Superior temporal gyrus (tissue), 1 donor: ENCODE results near the gene RAB17.

ENCODE experiments used
- DNase-seq: peaks from one replicate; pipeline ENCODE4 v3.0.0-alpha.2; 2016; ENCODE audit errors: extremely low spot score

The RAB17 gene

DNA sequence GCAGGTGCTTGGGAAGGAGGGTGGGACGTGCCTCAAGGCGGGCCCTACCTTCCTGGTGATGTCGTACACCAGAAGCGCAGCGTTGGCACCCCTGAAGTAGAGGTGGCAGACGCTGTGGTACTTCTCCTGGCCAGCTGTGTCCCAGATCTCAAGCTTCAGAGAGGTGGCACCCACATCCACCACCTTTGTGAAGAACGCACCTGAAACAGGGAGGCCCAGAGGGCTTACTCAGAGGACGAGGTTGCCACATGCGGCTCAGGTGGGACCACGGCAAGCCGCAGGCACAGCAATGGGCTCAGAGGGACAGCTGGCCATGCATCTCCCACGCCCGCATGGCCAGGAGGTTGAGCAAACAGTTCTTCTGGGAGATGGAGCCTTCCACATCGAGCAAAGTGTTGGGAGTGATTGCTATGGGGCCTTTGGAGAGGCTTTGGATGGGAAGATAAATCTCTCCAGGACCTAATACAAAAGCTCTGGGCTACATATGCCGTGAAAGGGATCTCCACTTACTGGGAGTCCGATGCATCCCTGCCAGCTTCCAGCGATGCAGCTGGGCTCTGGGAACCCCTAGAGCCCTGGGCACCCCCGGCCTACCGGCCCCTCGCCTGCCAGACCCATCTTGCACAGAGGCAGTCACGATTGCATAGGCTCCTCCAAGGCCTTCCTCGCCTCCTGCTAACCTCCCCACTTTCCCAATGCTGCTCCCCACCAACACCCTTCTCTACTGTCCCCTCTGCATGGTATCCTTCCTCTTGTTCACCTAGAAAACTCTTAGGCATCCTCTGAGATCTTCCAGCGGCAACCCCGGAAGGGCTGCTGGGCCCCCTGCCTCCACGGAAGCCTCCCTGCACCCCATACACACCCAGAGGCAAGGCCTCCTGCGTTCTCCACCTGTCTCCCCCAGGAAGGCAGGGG, 12.3 kb downstream of the RAB17 start:
- DNase-seq: no peak

DNA sequence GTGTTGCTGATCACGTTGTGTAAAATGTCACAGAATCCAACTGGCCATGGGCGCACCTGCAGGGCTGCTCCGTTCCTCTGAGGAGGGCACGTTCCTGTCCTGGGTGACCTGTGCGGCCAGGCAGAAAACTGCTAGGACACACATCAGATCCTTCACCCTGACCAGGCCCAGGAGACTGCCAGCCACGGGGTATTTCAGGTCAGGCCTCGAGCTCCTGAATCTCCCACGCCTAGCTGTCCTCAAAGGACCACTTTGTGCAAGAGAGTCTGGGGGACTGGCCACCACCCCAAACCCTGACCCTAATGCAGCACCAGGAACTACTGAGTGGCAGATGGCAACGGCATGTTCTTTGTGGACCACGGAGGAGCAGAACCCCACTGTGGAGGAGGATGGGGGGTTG, 13.1 kb downstream of the RAB17 start:
- no peak for DNase-seq

DNA sequence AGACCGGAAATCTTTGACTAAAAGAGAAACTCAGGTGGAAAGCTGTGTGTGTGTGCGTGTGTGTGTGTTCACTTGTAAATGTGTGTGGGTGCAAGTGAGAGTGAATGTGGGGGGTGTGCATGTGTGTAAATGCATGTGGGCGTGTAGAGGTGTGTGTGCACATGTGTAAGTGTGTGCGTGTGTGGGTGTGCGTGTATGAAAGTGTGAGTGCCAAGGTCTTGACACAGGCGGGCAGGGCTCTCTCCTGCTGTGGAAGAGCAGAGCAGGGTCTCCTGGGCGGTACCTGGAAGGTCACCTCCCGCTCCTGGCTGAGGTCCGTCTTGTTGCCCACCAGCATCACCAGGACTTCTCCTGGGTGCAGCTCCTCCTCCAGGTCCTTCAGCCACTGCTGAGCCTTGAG, 13.6 kb downstream of the RAB17 start:
- no peak for DNase-seq

DNA sequence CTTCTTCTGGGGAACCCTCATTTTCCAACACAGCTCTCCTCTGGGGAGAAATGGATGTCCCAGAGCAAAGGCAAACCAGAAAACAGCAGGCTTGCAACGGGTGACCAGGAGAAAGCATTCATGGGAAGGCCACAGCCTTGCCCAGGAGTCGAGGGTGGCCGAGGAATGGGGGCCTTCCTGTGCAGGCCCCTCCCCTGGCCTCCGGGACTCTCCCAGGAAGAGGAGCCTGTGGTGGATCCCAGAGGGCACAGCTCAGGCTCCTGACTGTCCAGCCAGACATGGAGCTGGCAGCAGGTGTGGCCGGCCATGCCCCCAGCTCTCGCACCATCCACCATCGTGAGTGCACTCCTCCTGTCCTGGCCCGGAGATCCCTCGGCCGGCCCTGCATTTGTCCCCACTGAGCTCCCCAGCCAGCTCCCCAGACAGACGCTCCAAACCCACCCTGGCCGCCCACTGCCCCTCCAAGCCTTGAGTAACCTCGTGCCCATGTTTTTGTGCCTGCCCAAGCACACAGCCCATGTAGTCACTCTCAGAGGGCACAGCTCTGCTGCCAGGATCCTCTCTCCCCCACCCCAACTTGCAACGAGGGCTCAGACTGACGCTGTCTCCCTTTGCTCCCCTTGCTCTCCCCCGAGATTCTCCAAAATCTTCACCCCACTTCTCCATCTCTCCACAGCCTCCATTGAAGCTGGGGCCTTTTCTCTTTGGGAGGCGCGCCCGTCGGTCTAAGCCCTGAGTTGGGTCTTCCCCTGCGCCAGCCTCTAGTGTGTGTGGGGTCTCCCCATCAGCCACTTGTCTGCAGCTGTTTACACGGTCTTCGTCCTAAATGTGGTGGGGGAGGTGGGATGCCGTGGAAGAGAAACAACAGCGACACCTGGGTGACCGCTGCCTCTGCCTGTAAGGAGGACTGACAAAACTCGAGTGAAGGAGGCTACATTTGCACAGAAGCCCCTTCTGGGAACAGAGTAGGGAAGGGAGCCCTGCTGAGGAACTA, 14.4 kb downstream of the RAB17 start:
- no peak for DNase-seq

DNA sequence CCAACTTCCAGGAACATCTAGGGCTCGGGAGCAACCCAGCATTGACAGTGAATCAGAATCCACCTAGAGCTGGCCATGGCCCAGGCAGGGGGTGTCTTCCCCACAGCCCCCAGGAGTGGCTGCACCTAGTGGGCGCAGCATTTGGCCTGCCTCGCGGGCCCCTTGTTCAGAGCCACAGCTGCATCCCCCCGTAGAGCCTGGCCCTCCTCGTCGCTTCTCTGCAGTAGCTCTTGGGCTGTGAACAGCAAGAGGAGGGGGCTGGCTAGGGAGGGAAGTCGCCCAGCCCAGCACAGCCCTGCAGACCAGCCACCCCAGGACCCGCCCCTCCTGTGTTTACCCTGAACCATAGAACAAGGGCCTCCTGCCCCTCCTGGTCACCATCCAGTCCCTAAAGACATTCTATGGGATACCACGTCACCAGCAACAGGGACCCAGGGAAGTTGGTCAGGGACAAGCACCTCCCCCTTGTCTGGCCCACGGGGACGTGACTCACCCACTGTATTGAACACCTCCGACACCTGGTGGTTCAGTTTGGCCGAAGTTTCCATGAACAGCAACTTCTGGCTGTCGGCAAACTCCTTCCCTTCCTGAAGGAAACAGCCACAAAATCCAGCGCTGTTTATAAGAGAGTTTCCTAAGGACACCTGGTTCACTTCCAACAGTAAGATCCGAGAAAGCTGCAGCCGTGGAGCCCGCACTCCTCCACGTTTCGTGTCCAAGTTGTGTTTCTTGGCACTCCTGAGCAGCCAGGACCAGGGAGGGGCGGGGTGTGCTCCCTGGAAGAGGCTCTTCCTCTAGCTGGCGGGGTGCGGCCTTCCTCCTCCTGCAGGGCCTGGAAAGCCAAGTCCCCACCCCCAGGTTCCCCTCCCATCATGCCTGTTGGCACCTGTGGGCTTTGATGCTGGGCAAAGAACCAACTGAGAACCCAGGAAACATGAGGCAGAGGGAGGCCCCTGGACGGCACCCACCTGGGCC, 15.4 kb downstream of the RAB17 start:
- no peak for DNase-seq

DNA sequence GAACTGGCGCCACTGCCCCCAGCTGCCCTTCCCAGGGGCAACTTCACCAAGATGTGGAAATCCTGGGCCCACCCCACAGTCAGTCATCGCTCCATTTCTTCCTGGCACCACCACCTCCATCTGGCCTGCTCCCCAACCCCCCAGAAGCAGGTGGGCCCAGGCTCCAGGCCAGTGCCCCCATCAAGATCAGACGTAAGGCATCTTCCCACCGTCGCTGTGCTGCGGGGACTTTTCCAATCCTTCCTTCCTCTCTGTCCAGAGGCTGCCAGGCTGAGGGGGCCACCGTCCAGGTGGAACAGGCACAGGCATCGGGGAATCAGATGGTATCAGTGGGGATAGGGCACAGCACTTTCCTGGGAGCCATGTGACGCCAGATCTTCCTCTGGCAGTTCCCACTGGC, 16.1 kb downstream of the RAB17 start:
- DNase-seq: no peak

DNA sequence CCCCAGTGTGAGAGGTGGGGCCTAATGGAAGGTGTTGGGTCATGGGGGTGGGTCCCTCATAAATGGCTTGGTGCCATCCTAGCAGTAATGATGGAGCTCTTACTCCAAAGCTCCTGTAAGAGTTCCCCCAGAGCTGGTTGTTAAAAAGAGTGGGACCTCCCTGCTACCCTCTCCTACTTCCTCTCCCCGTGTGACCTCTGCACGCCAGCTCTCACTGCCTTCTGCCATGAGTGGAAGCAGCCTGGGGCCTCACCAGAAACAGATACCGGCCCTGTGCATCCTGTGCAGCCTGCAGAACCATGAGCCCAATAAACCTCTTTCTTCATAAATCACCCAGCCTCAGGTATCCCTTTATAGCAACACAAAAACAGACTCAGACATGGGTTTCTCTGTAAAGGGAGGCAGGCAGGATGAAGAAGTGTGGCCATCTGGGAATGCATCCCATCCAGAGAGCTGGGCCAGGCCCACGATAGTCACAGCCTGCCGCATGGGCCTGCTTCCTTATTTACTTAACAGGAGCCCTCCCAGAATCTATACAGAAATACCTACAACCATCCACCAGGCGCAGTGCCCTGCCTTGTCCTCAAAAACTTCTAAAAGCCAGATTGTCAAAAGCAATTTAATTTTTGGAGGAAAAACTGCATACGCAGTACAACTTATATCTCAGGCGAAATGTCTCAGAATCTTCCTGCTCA, 16.7 kb downstream of the RAB17 start:
- DNase-seq: no peak

DNA sequence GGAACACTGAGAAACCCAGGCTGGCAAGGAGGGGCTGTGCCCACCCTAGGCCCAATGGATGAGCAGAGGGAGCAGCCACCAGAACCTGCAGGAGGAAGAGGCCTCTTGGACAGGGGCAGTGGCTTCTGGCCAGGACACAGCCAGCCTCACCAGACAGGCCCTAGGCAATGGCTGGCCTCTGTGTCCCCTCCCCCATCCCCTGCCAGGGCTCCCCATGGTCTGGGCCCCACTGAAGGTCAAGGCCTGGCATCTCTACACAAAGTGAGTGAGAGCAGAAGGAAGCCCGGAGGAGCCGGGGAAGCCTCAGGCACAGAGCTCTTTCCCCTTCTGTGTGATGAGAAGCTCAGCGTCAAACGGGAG, 17.8 kb downstream of the RAB17 start:
- no peak for DNase-seq

DNA sequence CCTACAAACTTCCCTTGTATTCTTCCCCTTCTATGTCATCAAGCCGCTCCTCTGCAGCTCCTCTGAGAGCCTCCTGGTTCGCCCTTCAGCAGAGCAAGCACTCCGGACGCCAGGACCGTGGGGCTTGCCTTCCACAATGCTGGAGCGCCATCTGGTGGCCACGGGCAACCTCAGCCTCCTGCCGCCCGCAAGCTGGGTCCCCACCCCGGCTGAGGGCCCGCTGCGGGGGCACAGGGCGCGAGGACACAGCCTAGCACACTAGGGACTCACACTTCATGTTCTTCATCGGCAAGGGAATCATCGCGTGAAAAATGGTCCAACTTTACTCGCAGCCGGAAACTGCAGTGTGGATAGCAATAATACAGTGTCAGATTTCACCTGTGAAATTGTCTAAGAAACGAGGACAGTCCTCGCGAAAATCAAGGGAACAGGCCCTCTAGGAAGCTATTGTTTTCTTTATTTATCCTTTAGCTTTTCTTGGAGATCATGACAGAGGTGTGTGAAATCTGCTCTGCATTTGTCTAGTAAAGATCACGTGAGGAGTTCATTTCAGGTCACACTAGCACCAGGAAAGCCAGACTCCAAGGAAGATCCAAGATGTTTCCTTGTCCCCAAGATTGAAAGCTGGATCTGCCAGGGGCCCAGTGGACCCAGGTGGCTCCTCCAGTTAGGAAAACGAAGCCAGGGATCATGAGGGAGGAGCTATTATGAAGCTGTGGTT, 18.4 kb downstream of the RAB17 start:
- DNase-seq: peak; percentile 89

DNA sequence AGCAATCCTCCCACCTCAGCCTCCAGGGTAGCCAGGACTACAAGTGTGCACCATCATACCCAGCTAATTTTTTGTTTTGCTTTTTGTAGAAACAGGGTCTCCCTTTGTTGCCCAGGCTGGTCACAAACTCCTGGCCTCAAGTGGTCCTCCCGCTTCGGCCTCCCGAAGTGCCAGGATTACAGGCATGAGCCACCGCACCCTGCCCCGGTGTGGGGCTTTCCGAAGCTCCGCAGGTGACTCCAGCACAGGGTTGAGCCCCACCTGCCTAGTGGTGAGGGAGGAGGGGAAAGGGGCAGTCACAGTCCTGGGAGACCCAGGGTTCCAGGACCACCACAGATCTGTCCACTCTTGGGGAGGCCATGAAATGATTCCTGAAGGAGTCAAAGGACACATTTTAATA, 19.0 kb downstream of the RAB17 start:
- no peak for DNase-seq

DNA sequence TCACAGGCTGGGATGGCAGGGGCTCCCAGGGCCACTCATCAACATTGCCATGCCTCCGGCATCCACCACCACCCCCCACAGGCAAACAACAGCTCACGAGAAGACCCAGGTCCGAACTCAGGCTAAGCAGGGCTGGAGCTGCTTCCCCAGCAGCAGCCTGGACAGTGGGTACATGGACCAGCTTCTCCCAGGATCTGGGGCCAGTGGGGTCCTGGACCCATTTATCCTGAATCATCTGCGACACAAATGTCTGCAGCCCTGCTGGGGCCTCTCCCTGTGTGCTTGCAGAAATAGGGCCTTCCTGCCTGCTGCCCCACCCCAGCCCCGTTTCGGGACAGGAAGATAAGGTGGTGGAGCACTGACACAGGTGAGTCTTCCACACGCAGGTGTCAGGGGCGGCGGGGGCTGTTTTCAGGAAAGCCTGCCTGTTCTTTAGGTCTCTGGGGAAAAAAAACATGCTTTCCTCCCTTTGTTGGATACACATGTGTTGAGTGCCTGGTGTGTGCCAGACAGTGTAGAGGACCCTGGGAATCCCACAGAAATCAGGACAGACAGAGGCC, 19.7 kb downstream of the RAB17 start:
- no peak for DNase-seq

DNA sequence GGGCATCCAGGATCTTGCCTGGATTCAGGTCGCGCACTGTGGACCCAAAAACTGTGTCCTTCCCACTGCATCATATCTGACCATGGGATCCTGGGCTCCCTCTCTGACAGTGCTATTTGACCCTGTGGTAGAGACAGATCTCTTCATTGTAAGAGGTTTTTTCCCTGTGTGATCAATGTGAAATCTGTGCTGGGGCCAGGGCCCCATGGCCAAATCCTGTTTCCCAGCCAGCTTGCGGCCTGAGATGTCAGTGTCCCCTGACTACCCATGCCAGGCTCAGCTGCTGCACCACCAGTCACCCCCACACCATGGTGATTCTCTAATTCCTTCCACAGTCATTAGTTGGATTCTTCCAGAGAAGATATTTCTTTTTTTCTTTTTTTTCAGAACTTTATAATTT, 20.6 kb downstream of the RAB17 start:
- DNase-seq: no peak

DNA sequence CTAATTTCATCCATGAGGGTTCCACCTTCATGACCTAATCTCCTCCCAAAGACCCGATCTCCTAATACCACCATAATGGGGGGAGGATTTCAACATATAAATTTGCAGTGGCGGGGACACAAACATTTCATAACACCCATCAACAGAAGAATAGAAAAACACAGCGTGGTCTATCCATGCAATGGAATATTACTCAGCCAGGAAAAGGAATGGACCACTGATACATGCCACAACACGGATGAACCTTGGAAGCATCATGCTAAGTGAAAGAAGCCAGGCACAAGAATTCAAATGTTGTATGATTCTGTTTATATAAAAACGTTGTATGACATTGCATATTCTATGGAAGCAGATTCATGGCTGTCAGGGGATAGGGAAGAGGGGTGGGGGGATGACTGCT, 21.5 kb downstream of the RAB17 start:
- DNase-seq: no peak

DNA sequence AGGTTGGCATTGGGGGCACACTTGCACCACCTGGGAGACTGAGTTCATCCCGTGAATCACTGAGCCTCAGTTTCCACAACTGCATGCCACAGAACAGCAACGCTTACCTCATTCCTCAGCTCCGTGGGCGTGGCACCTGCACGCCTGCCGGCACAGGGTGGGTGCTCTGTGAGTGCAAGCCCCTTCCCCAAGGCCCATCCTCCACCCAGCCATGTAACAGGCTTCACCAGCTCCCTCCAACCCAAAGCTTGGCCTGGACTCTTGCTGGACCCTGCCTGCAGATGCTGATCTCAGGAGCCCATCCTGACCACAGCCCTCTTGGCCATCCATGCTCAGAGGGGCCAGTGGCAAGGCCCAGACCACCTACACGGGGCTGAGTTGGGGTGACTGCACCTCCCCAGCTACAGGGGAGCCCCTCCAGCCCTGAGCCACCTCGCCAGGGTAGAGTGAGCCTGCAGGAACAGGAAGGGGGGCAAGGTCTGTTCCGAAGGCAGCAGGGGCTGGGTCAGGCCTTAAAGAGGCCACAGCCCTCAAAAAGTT, 22.3 kb downstream of the RAB17 start:
- DNase-seq: no peak

DNA sequence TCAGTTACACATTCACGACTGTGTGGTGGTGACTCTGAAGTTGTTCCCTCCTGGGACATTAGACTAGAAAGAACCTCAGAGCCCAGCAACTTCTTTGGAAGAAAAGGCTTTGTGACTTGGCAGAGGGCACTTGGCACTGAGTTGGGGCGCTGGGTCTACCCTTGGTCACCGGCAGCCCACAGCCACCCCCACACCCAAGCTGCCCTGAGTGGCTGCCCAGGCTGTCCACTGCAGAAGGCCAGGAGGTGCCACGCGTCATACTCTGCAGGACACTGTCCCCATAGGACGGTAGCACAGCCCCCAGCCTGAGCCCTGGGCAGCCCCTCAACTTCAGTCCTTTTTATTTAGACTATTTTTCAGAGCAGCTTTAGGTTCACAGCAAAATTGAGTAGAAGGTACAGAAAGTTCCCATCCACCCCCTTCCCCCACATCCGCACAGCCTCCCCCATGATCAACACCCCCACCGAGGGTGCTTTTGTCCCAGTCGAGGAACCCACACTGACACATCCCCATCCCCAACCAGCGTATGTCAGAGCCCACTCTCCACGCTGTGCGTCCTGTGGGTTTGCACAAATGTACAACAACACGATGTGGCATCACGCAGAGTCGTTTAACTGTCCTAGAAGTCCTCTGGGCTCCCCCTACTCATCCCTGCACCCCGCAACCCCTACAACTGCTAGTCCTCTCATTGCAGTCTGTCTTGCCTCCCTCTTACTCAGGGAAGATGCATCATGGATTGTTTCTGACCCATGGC, 23.1 kb downstream of the RAB17 start:
- no peak for DNase-seq

DNA sequence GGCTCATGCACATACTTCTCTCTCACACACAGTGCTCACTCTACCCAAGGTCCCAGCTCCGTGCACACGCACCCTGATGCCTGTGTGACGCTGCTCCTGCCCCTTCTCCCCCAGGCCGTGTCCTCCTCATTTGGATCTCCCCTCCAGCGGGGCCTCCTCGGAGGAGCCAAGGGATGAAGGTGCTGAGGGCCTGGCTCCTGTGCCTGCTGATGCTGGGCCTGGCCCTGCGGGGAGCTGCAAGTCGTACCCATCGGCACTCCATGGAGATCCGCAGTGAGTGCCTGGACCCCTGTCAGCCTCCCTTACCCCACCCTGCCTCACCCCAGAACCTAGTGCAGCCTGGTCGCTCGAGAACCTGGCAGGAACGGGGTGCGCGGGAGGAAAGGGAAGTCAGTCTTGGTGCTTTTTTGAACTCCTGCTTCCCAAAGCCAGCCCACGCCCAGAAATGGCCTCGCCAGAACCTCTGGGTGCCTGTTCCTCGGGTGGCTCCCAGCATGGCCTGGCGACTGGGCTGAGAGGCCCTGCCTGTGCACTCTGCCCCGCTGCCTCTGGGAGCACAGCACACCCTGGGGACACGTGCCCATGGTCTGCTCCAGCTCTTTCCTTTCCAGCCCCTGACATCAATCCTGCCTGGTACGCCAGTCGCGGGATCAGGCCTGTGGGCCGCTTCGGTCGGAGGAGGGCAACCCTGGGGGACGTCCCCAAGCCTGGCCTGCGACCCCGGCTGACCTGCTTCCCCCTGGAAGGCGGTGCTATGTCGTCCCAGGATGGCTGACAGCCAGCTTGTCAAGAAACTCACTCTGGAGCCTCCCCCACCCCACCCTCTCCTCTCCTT, 23.9 kb downstream of the RAB17 start, which contains the start of gene PRLH:
PRLH (plus strand) TSS at position 174 of the 835 bp plus-strand sequence; CDS start at position 174, 0 bp downstream.
- no peak for DNase-seq

DNA sequence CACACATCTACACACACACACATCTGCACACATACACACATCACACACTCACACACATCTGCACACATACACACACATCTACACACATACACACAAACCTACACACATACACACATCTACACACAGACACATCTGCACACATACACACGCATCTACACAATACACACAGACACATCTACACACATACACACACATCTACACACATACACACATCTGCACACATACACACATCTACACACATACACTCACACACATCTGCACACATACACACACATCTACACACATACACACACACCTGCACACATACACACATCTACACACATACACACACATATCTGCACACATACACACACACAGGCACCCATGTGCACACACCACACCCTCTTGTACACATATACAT, 24.6 kb downstream of the RAB17 start:
- no peak for DNase-seq
